PC-3 (cell line): Measurements from ENCODE around the gene AP1S1. TPM values are rescaled to one million over a fixed set of nuclear protein-coding genes. Genes with fewer than 3 reads are reported as not detected.
"Not testable (repeated sequence)": the region's sequence is repeated elsewhere in the genome, so short reads cannot be mapped to it uniquely, and the experiment has no call there.

Source experiments
- ATAC-seq: fragments of 200-7000 bp; cut with Tn5 transposase; 2 replicates; pipeline ENCODE4 v1.9.1; 2020; ENCODE audit warnings: mild to moderate bottlenecking, moderate library complexity
- BruUV-seq: library from RNA; stranded (reverse); fragments of 400-500 nt; replicated peaks from 2 replicates; lab custom pipeline; 2021; lab: Mats Ljungman, UMichigan
- CTCF ChIA-PET: fragments of 300-600 bp; sonication (Branson Sonifier 250); formaldehyde crosslinking; loops from one replicate; lab custom pipeline; 2022; ENCODE audit warnings: antibody characterized with exemption; lab: Charles Lee
- POLR2A ChIA-PET: fragments of 300-600 bp; sonication (Branson Sonifier 250); formaldehyde crosslinking; loops from one replicate; lab custom pipeline; 2022; ENCODE audit warnings: antibody characterized with exemption; ENCODE audit not compliant: unreplicated experiment; lab: Charles Lee
- DNase-seq: peaks from one replicate; pipeline ENCODE4 v3.0.0-alpha.2; 2015
- H2AFZ ChIP-seq: fragments of 300-600 bp; sonication (generic); 2 replicates; pipeline ENCODE4 v1.6.0; 2016; ENCODE audit warnings: antibody characterized with exemption, low read length
- H3F3A ChIP-seq: fragments of 300-600 bp; sonication (generic); one replicate; pipeline ENCODE4 v1.6.0; 2017; ENCODE audit warnings: antibody characterized with exemption, low read length, control low read depth, mild to moderate bottlenecking; ENCODE audit not compliant: unreplicated experiment
- H3K27ac ChIP-seq: fragments of 300-600 bp; sonication (generic); 2 replicates; pipeline ENCODE4 v1.5.1; 2016; ENCODE audit warnings: mild to moderate bottlenecking, low read length
- H3K27me3 ChIP-seq: fragments of 300-600 bp; sonication (generic); 2 replicates; pipeline ENCODE4 v1.6.1; 2016; ENCODE audit warnings: low read length, mixed read lengths
- H3K36me3 ChIP-seq: fragments of 300-600 bp; sonication (generic); 2 replicates; pipeline ENCODE4 v1.6.1; 2016; ENCODE audit warnings: low read depth, mixed run types, low read length, mixed read lengths
- H3K4me1 ChIP-seq: fragments of 300-600 bp; sonication (generic); 2 replicates; pipeline ENCODE4 v1.5.1; 2016; ENCODE audit warnings: low read length; ENCODE audit not compliant: insufficient read depth
- H3K4me2 ChIP-seq: fragments of 300-600 bp; sonication (generic); 2 replicates; pipeline ENCODE4 v1.6.0; 2016; ENCODE audit warnings: low read length
- H3K4me3 ChIP-seq: fragments of 300-600 bp; sonication (generic); 2 replicates; pipeline ENCODE4 v1.5.1; 2016; ENCODE audit warnings: mild to moderate bottlenecking, low read length, mixed read lengths
- H3K79me2 ChIP-seq: fragments of 300-600 bp; sonication (generic); 2 replicates; pipeline ENCODE4 v1.6.1; 2017; ENCODE audit warnings: low read length, mixed read lengths
- H3K9ac ChIP-seq: fragments of 300-600 bp; sonication (generic); 2 replicates; pipeline ENCODE4 v1.6.0; 2016; ENCODE audit warnings: mild to moderate bottlenecking, low read length
- H3K9me2 ChIP-seq: fragments of 300-600 bp; sonication (generic); replicated peaks from 2 replicates; pipeline ENCODE4 v1.6.1; 2016; ENCODE audit warnings: mixed run types, low read length, mixed read lengths
- H3K9me3 ChIP-seq: fragments of 300-600 bp; sonication (generic); 2 replicates; pipeline ENCODE4 v1.6.1; 2016; ENCODE audit warnings: low read length, mixed read lengths
- H4K20me1 ChIP-seq: fragments of 300-600 bp; sonication (generic); 2 replicates; pipeline ENCODE4 v1.6.1; 2016; ENCODE audit warnings: low read length, mixed read lengths
- EZH2 ChIP-seq: fragments of 300-600 bp; sonication (generic); IDR thresholded peaks from one replicate; pipeline ENCODE4 v1.6.1; 2017; ENCODE audit warnings: antibody characterized with exemption, mild to moderate bottlenecking, low read length; ENCODE audit not compliant: unreplicated experiment
- EZH2phosphoT487 ChIP-seq: fragments of 300-600 bp; sonication (generic); IDR thresholded peaks from 2 replicates; pipeline ENCODE4 v1.6.1; 2018; ENCODE audit warnings: mild to moderate bottlenecking, antibody characterized with exemption, low read length, borderline replicate concordance
- intact Hi-C: fragments of 100-400 bp; cut with micrococcal nuclease; formaldehyde crosslinking; loops from 2 replicates; pipeline ENCODE4 v1.9.0; 2023
- total RNA-seq: library from RNA; depleted of rRNA; stranded (reverse); fragments of >200 nt; gene quantifications from 2 replicates; pipeline ENCODE4 v1.2.3, GENCODE V29; 2014
- TF ChIP-seq, protein P1 (sequence below): fragments of 300-600 bp; sonication (generic); conservative IDR thresholded peaks from 2 replicates; pipeline ENCODE4 v1.5.1; 2017; ENCODE audit warnings: antibody characterized with exemption, low read depth, mild to moderate bottlenecking, low read length

The AP1S1 gene
- total RNA-seq, 1 experiment from 2014 or later, result 190 TPM

- H4K20me1 ChIP-seq, result no peaks in the 10 kb centered on the region
- TF ChIP-seq, protein P1, sequence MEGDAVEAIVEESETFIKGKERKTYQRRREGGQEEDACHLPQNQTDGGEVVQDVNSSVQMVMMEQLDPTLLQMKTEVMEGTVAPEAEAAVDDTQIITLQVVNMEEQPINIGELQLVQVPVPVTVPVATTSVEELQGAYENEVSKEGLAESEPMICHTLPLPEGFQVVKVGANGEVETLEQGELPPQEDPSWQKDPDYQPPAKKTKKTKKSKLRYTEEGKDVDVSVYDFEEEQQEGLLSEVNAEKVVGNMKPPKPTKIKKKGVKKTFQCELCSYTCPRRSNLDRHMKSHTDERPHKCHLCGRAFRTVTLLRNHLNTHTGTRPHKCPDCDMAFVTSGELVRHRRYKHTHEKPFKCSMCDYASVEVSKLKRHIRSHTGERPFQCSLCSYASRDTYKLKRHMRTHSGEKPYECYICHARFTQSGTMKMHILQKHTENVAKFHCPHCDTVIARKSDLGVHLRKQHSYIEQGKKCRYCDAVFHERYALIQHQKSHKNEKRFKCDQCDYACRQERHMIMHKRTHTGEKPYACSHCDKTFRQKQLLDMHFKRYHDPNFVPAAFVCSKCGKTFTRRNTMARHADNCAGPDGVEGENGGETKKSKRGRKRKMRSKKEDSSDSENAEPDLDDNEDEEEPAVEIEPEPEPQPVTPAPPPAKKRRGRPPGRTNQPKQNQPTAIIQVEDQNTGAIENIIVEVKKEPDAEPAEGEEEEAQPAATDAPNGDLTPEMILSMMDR, result no peak
- TF ChIP-seq EZH2 (no peak), EZH2phosphoT487 (no peak)
- no peaks in the 10 kb centered on the region for H3K9me2 ChIP-seq
- H3K36me3 ChIP-seq, result no peaks in the 10 kb centered on the region
- POLR2A ChIA-PET, result interaction anchor here (0.5 to 0.7 kb wide), 3 partner anchors 9 to 67 kb away, joined by 3 read pairs; no protein-coding TSS in a partner anchor
- H3K27me3 ChIP-seq, result no peaks in the 10 kb centered on the region
- H3K4me3 ChIP-seq, result no peak overlapping the region
- CTCF ChIA-PET, result no interaction called here
- intact Hi-C loops, result no loop called here
- H2AFZ ChIP-seq, result no peak overlapping the region
- no peaks in the 10 kb centered on the region for H3K9me3 ChIP-seq
- no peaks in the 10 kb centered on the region for H3K79me2 ChIP-seq
- H3F3A ChIP-seq, result no peaks in the 10 kb centered on the region
- DNase-seq (no peak), ATAC-seq (no peak)
- peak overlapping the region; percentile 76 for H3K27ac ChIP-seq
- peaks cover 23% of the 10 kb centered on the region for H3K4me1 ChIP-seq
- H3K9ac ChIP-seq, result peak overlapping the region; percentile 47
- peak overlapping the region; percentile 22 for H3K4me2 ChIP-seq
- BruUV-seq, result no TSS peak
Observed at GRCh38 chr7:101109368-101109767, 44.9 kb upstream of the AP1S1 start.

DNA sequence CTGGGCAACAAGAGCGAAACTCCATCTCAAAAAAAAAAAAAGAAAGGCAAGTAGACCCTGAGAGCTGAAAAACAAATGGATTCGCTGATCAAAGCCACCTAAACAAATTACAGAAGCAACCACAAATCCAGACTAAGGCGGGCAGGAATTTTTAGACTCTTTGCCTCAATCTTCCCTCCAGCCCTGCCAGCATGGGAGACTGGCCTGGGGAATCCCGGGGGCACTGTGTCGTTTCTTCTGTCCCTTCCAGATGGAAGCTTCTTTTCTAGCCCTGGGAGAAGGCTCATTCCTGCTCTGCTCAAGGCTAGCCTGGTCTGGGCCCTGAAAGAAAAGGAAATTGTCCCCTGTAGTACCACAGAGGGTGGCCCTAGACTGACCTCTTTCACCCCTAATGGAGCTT, 43.0 kb upstream of the AP1S1 start:
- ATAC-seq (no peak), DNase-seq (no peak)
- no peak overlapping the region for H2AFZ ChIP-seq
- ChIA-PET POLR2A (no interaction called here), CTCF (no interaction called here)
- no peaks in the 10 kb centered on the region for H3K79me2 ChIP-seq
- no TSS peak for BruUV-seq
- H3K36me3 ChIP-seq, result no peaks in the 10 kb centered on the region
- no peak overlapping the region for H3K4me3 ChIP-seq
- TF ChIP-seq, protein P1, result no peak
- TF ChIP-seq EZH2 (no peak), EZH2phosphoT487 (no peak)
- no peaks in the 10 kb centered on the region for H4K20me1 ChIP-seq
- no peak overlapping the region for H3K27ac ChIP-seq
- H3K9me3 ChIP-seq, result no peaks in the 10 kb centered on the region
- H3K9me2 ChIP-seq, result no peaks in the 10 kb centered on the region
- intact Hi-C loops, result no loop called here
- no peaks in the 10 kb centered on the region for H3F3A ChIP-seq
- peaks cover 26% of the 10 kb centered on the region for H3K4me1 ChIP-seq
- no peak overlapping the region for H3K9ac ChIP-seq
- H3K27me3 ChIP-seq, result no peaks in the 10 kb centered on the region
- H3K4me2 ChIP-seq, result no peak overlapping the region

GRCh38 chr7:101112233-101112632, 42.0 kb upstream of the AP1S1 start:
- CTCF ChIA-PET, result no interaction called here

DNA sequence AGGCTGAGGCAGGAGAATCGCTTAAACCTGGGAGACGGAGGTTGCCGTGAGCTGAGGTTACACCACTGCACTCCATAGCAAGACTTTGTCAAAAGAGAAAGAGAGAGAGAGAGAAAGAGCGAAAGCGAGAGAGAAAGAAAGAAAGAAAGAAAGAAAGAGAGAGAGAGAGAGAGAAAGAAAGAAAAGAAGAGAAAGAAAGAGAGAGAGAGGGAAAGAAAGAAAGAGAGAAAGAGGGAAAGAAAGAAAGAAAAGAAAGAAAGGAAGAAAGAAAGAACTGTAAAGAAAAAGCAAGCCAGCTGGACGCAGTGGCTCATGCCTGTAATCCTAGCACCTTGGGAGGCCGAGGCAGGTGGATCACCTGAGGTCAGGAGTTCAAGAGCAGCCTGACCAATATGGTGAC, 41.1 kb upstream of the AP1S1 start:
- H3K9me3 ChIP-seq, H3K27ac ChIP-seq, CTCF ChIA-PET, H4K20me1 ChIP-seq, H3K36me3 ChIP-seq, H3K79me2 ChIP-seq, H3F3A ChIP-seq, ATAC-seq, DNase-seq, H3K4me2 ChIP-seq, BruUV-seq, H3K27me3 ChIP-seq, H2AFZ ChIP-seq, H3K4me3 ChIP-seq, H3K9ac ChIP-seq, intact Hi-C loops, POLR2A ChIA-PET, H3K9me2 ChIP-seq: not testable (repeated sequence)
- H3K4me1 ChIP-seq, result peaks cover 32% of the 10 kb centered on the region

More at GRCh38 chr7:101112233-101112632, 42.0 kb upstream of the AP1S1 start:
- no peak for ATAC-seq
- Histone ChIP-seq H3K79me2 (no peaks in the 10 kb centered on the region), H3F3A (no peaks in the 10 kb centered on the region), H3K27ac (no peak overlapping the region), H3K4me1 (peaks cover 29% of the 10 kb centered on the region), H3K9ac (no peak overlapping the region), H3K9me3 (no peaks in the 10 kb centered on the region), H4K20me1 (no peaks in the 10 kb centered on the region), H3K9me2 (no peaks in the 10 kb centered on the region), H3K4me2 (no peak overlapping the region), H3K36me3 (no peaks in the 10 kb centered on the region), H2AFZ (no peak overlapping the region), H3K27me3 (no peaks in the 10 kb centered on the region), H3K4me3 (no peak overlapping the region)
- DNase-seq, result no peak
- no peak for TF ChIP-seq EZH2phosphoT487
- no peak for TF ChIP-seq EZH2
- TF ChIP-seq, protein P1, result no peak
- intact Hi-C loops, result no loop called here
- no TSS peak for BruUV-seq
- POLR2A ChIA-PET, result no interaction called here
